Measurements from ENCODE around the gene CHKA.

The CHKA gene

GRCh38 chr11:68071281-68072048 is 49.7 kb downstream of the CHKA start:
- DNase-seq (ENCODE audit: low read depth), result no peak

DNA sequence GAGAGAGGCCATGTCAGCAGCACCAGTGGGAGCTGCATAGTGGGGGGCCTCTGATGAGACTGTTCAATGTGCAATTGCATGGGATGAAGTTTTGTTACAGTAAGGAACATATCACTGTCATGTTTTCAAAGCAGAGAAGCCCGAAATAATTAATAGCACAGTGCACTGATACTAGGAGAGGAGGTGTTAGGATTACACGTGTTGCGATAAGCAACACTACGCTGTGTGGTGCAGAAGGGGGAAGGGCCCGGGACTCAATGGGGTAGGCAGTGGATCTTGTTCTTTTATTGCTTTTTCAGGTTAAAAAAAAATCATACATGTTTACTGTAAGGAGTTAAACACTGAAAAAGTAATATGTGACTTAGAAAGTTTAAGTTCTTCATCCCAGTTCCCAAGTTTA is 53.2 kb downstream of the CHKA start:
- no peak for DNase-seq (ENCODE audit: low read depth)

DNA sequence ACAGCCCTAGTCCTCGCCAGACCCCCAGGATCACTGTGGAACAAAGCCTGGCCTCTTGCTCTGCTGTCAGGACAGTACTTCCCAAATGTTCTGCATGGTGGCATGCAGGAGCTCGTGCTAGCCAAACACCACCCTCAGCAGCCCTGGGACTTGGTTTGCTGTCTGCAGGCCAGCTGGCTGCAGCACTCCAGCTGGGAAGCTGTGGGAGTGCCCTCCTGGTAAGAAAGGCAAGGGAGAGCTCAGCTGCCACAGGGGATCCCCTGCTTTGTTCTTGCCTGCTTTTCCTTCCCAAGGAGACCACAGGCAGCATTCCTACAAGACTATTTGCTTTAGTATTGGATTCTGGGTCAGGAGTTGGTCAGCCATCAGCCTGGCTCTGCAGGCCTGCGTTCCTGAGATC is 54.4 kb downstream of the CHKA start:
- no peak for DNase-seq (ENCODE audit: low read depth)

DNA sequence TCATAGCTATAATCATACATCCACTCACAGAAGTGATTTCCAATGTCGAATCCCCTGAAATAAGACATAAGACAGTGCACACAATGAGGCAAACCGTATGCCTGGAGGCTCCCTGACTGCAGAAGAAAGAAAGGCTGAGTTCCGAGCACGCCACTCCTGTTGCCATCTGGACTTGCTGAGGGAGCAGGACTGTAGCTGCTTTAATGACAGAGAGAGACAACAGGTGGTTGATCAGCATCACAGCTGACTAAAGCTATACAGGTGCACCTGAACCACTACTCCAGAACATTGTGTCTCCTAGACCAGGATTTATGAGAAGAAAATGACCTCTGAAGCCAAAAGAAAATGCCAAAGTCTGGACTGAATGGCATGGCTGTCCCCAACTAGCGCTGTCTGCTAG is 55.3 kb downstream of the CHKA start:
- DNase-seq (ENCODE audit: low read depth), result no peak

DNA sequence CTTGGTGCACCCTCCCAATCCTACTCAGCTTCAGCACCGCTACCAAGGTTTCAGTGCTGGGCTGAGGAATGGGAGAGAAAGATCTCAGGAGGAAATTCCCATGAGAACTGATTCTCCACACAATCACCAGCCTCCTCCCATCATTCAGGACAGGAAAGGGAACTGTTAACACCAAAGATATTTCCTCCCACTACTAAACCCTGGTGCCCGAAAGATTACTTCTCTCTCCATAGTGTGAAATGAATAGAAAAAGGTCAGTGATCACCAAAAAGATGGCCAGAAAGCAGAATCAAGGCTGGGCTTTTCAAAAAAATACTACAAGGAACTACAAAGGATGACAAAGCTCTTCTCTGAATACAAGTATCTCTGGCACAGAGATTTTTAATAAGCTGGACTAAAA is 56.3 kb downstream of the CHKA start:
- no peak for DNase-seq (ENCODE audit: low read depth)

DNA sequence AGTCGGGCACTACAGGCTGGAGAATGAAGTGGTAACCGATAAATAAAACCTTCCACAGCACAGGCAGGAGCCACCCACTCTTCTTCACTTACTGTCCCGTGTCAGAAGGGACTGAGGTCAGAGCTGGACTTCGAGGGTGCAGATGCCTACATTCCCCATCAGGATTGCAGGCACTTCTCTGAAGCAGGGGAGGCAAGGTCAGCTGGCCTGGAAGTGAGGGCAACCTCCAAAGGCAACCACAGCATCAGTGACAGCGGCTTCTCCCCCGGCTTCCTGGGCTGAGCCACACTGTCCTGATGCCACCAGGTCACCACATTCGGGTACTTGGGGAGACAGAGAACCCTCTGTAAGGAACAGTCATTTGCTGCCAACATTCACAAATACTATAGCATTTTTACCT is 59.7 kb downstream of the CHKA start:
- DNase-seq (ENCODE audit: low read depth), result no peak

- DNase-seq (ENCODE audit: low read depth), result no peak
Measured at GRCh38 chr11:68057807-68058206, 63.4 kb downstream of the CHKA start.

DNA sequence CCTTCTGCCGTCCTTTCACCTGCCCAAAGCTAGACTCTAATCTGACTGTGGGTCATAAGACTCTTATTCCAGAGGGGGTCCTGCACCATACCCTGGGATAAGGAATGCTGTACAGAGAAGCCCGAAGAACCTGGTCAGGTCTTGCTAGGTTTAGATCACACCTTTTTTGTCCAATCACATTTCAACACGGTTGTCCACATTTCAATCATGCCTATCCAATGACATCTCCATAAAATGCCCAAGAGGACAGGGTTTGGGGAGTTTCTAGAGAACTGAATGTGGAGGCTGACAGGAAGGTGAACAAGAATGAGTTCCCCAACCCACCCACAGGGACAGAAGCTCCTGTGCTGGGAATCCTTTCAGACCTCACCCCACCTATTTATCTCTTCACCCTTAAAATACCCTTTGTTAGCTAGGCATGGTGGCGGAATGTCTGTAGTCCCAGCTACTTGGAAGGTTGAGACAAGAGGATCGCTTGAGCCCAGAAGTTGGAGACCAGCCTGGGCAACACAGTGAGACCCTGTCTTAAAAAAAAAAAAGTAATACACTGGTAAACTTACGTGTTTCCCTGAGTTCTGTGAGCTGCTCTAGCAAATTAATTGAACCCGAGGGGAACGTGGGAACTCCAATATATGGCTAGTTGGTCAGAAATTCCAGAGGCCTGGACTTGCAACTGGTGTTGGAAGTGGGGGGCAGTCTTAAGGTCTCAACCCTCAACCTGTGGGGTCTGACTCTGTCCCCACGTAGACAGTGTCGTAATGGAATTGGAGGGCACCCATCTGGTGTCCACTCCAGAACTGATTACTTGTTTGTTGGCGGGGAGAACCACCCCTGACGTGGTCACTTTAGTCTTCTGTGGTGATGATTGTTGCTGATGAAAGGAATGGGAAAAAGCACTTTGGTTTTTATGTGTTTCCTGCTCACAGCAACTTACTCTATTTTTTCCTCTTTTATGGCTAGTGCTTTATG is 64.6 kb downstream of the CHKA start:
- no peak for DNase-seq (ENCODE audit: low read depth)

- no peak for DNase-seq (ENCODE audit: low read depth)
Measured at GRCh38 chr11:68053981-68054812, 67.0 kb downstream of the CHKA start.

- no peak for DNase-seq (ENCODE audit: low read depth)
Measured at GRCh38 chr11:68053117-68053516, 68.1 kb downstream of the CHKA start.

DNA sequence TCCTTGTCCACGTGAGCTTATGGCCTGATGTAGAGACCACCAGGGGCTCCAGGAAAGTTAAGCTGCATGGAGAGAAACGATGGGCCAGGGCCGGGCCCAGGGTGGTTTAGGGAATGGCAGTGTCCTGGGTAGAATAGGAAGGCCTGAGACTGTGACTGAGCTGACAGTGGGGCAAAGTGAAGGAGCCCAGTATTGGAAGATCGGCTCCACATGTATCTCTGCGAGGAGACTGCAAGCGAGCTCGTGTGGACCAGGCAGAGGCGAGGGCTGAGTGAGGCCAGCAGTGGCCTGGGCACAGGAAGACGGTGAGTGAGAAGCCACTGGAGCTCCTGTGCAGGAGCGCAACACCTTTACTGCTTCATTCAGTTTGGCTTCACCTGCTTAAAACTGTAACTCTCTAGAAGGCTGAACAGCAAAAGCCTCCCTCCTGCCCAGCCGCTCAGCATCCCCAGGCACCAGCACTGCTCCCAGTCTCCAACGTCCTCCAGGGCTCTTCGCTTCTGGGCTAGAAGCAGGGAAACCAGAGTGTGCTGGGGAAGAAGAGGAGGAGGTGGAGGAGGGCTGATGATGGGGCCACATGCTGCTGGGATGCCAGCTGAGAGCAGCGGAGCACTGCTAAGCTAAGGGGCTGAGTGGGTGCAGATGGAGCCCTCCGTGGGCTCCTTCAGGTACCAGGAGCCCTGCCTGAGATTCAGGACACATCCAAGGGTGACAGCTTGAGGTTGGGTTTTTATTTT is 68.9 kb downstream of the CHKA start:
- no peak for DNase-seq (ENCODE audit: low read depth)

- DNase-seq (ENCODE audit: low read depth), result no peak
Measured at GRCh38 chr11:68051191-68052136, 69.7 kb downstream of the CHKA start.

DNA sequence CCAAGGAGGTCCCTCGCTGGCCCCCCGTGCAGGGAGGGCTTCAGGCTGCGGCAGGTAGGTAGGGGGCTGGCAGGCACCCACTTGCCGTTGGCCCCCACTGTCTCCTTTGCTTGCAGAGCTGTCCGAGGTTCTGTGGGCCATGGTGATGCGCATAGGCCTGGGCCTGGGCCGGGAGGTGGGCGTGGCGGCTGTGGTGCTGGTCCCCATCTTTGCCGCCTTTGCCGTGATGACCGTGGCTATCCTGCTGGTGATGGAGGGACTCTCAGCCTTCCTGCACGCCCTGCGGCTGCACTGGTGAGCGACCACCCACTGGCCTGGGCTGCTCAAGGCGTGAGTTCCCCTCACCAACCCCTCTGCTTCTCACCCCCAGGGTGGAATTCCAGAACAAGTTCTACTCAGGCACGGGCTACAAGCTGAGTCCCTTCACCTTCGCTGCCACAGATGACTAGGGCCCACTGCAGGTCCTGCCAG is 70.8 kb downstream of the CHKA start:
- no peak for DNase-seq (ENCODE audit: low read depth)

- DNase-seq (ENCODE audit: low read depth), result no peak
Measured at GRCh38 chr11:68049509-68050370, 71.4 kb downstream of the CHKA start.

- DNase-seq (ENCODE audit: low read depth), result no peak
Measured at GRCh38 chr11:68048681-68049508, 72.3 kb downstream of the CHKA start.

- no peak for DNase-seq (ENCODE audit: low read depth)
Measured at GRCh38 chr11:68047437-68048290, 73.5 kb downstream of the CHKA start.

DNA sequence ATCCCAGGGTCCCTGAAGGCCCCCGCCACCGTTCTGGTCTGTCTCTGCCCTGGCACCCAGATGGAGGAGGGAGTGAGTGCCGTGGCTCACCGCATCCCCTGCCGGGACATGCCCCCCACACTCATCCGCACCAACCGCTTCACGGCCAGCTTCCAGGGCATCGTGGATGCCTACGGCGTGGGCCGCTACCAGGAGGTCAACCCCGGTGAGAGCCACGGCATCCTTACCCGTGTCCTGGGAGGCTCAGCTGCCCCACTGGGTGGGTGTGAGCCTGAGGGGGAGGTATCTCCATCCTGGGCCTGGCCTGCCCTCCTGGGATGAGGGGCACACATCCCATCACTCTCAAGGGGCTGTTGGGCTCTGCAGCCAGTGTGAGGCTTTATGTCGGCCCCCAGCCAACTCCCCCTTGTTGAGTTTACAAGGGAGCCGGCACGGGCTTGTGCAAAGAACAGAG is 76.3 kb downstream of the CHKA start:
- no peak for DNase-seq (ENCODE audit: low read depth)

Data from stimulated activated CD8-positive, alpha-beta memory T cell treated with anti-CD3 and anti-CD28 coated beads, Interleukin-15, amount 100 ng/mL, for 24 hours (primary cell).